Measurements from ENCODE around the gene CCDC85B. TPM values are rescaled to one million over a fixed set of nuclear protein-coding genes. Genes with fewer than 3 reads are reported as not detected.

CCDC85B gene
- total and polyA plus RNA-seq, 2 of the 13 experiments (the other 11 are each of a cell fraction or from before 2014, with no cell fraction given) = 8.2 to 19.5 TPM

DNA sequence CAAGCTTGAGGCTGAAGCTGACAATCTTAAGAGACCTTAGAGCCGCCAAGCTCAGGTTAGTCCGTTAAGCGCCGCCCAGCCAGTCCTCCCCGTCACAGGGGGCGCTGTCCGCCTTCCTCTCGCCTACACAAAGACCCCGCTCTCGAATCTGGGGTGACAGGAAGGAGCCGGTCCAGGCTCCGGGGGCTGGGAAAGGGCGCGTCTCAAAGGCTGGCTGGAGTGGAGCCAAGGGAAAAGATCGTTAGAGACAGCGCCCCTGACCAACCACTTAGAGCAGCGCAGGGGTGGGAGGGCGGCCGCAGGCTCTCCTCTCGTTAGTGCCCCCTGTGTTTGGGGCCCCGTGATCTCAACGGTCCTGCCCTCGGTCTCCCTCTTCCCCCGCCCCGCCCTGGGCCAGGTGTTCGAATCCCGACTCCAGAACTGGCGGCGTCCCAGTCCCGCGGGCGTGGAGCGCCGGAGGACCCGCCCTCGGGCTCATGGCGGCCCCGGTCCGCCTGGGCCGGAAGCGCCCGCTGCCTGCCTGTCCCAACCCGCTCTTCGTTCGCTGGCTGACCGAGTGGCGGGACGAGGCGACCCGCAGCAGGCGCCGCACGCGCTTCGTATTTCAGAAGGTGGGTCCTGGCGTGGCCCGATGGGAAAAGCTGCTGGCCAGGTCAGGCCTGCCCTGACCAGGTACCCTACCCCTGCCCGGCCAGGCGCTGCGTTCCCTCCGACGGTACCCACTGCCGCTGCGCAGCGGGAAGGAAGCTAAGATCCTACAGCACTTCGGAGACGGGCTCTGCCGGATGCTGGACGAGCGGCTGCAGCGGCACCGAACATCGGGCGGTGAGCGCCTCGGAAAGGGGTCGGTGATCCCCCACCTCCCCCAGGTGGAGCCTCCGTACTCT is 30.0 kb upstream of the CCDC85B start, which contains the start of gene MUS81 (continued):
- TF ChIP-seq IRF1 (CRISPR knock-in tag; IDR thresholded peaks at IDR 0.05; ENCODE audit: low read depth) (no peak), DZIP1 (CRISPR knock-in tag; IDR thresholded peaks at IDR 0.05) (no peak), SALL2 (CRISPR knock-in tag; IDR thresholded peaks at IDR 0.05) (peak; percentile 70), BHLHE40 (IDR thresholded peaks at IDR 0.05; ENCODE audit: low read length) (no peak), DR1 (CRISPR knock-in tag; IDR thresholded peaks at IDR 0.05) (peak; percentile 70; the same call in 1 of the 2 replicates), RCOR2 (CRISPR knock-in tag; IDR thresholded peaks at IDR 0.05) (0 out of 2 replicates have a peak, but pooled peaks have one; percentile 49), NONO (IDR thresholded peaks at IDR 0.05) (no peak), NONO (CRISPR knock-in tag; conservative IDR thresholded peaks at IDR 0.05) (peak; percentile 70), HDAC6 (IDR thresholded peaks at IDR 0.05; ENCODE audit: low read depth, low read length) (no peak), ZNF709 (CRISPR knock-in tag; IDR thresholded peaks at IDR 0.05) (peak; percentile 86), HMG20A (CRISPR knock-in tag; IDR thresholded peaks at IDR 0.05; ENCODE audit: borderline replicate concordance) (no peak), MTA1 (CRISPR knock-in tag; IDR thresholded peaks at IDR 0.05; ENCODE audit: borderline replicate concordance) (0 out of 2 replicates have a peak, but pooled peaks have one; percentile 10), ADNP (CRISPR knock-in tag; IDR thresholded peaks at IDR 0.05) (peak; percentile 27; the same call in 1 of the 2 replicates), ZSCAN5A (CRISPR knock-in tag; IDR thresholded peaks at IDR 0.05; ENCODE audit: borderline replicate concordance) (no peak), NFYB (CRISPR knock-in tag; IDR thresholded peaks at IDR 0.05) (peak; percentile 75), ZNF652 (CRISPR knock-in tag; IDR thresholded peaks at IDR 0.05; ENCODE audit: borderline replicate concordance, low read depth) (no peak), ZNF556 (CRISPR knock-in tag; IDR thresholded peaks at IDR 0.05; ENCODE audit: borderline replicate concordance) (no peak), GLI4 (CRISPR knock-in tag; IDR thresholded peaks at IDR 0.05; ENCODE audit: borderline replicate concordance) (no peak), ZNF816 (CRISPR knock-in tag; IDR thresholded peaks at IDR 0.05; ENCODE audit: borderline replicate concordance) (peak; percentile 82; the same call in 1 of the 2 replicates), ZNF292 (CRISPR knock-in tag; IDR thresholded peaks at IDR 0.05; ENCODE audit: borderline replicate concordance, low read depth) (no peak), RNF2 (conservative IDR thresholded peaks at IDR 0.05; ENCODE audit: low read depth) (no peak), ZNF468 (CRISPR knock-in tag; IDR thresholded peaks at IDR 0.05) (no peak), NFATC3 (CRISPR knock-in tag; IDR thresholded peaks at IDR 0.05) (0 out of 2 replicates have a peak, but pooled peaks have one; percentile 56), ZNF737 (CRISPR knock-in tag; IDR thresholded peaks at IDR 0.05; ENCODE audit: borderline replicate concordance) (no peak), TSC22D2 (CRISPR knock-in tag; IDR thresholded peaks at IDR 0.05; ENCODE audit: borderline replicate concordance) (peak; percentile 51; the same call in 1 of the 2 replicates), MBD4 (IDR thresholded peaks at IDR 0.05; ENCODE audit: borderline replicate concordance, low read length) (no peak)

All from HepG2 (cell line).